HG02938 (cell line): ENCODE data around the gene KRTAP10-1.

Source experiments
- ATAC-seq: cut with Tn5 transposase; IDR thresholded peaks from one replicate; pipeline ENCODE4 v1.9.1; 2021; ENCODE audit warnings: mild to moderate bottlenecking, moderate library complexity; ENCODE audit not compliant: unreplicated experiment

The KRTAP10-1 gene

DNA sequence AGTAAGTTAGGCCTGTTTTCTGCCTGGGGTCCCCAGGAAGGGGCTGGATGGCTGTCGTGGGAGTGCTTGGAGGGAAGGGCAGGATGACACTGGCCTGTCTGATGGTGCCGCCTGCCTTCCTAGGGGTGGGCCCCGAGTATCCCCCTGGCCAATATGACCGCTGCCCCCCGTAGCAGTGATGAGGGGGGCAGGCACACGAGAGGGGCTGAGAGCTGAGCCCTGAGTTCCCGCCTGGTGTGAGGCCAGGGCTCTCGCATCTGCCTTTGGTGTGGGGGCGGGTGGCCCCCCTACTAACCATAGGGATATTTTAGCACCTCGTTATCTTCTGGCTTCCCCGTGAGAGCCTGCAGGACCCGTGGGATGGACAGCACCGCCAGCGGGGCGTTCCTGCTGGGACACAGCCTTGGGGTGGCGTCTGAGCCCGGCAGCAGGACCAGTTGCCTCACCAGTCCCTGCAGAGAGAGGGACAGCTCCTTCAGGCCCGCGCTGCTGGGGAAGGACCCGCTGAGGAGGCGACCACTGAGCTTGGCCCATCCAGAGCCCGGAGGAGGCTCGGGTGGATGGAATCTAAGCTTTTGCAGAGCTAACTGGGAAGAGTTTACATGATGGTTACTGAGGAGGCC is 10.4 kb downstream of the KRTAP10-1 start:
- no peak for ATAC-seq

DNA sequence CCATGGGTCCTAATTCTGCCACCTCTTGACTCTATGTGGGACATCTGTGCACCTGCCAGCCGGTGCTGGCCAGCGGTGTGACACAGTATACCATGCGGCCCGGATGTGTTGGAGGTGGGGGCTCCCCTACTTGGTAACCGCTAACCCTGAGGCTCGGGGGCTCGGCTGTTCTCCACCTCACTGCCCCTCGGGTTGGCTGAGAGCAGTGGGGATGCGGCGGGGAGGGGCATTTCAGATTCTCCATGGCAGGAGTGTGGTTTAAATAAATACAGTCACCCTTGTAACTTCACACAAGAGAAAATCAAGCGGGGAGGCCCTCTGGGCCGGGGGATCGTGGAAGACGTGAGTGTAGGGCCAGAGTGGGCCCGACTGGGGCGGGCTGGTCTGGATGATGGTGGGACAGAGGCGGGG is 11.0 kb downstream of the KRTAP10-1 start:
- no peak for ATAC-seq

DNA sequence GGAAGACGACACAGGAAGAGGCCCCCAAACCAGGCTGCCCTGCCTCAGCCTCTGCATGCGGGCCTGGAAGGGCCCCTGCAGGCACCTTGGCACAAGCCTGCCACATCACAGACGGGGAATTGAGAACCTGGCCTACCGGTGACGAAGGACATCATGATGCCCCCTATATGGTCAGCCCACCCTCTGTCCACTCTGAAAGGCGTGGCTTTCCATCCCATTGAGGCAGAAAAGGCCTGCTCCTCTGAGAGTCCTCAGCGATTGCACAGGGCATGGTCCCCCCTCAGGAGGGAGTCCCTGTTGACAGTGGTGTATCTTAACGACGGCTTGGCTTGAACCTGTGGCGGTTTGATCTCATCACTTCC is 11.4 kb downstream of the KRTAP10-1 start:
- no peak for ATAC-seq

GRCh38 chr21:44527983-44528633 is 11.9 kb downstream of the KRTAP10-1 start:
- no peak for ATAC-seq

GRCh38 chr21:44527156-44527982 is 12.6 kb downstream of the KRTAP10-1 start:
- ATAC-seq = no peak

DNA sequence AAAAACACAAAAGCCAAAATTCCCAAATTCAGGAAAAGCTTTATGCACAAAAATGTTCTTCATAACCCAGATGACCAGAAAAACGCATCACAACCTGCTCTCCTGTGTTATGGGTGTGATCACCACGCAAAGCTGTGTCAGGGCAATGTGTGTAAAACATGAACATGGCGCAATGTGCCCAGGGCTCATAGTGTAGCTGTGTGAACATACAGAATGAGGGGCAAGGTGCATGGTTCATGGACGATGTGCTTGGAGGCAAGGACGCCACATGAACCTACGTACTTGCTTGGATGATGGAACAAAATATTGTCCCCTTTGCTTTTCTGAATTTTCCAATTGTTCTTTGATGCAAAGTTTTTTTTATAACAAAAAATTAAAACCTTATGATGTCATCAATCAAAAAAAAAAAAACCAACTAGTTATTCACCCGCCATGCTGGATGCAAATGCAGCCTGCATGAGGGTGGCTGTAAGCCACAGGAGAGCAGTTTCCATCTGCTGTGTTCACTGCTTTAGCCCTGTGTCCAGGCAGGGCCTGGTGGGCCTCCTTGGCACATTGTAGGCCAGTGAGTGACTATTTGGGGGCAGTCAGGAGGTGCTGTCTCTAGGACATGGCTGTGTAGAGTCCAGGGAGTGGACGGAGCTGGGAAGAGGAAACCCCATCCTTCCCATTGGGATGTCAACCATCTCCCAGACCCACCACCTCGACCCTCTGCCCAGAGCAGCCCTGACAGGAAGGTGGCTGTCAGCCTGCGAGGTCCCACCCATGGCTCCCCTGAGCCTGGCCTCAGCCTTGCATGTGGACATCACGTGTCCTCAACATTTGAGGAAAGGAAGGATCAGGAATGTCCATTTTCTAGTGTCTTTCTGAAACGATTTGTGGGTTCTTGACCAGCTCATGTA is 13.6 kb downstream of the KRTAP10-1 start:
- ATAC-seq = no peak

DNA sequence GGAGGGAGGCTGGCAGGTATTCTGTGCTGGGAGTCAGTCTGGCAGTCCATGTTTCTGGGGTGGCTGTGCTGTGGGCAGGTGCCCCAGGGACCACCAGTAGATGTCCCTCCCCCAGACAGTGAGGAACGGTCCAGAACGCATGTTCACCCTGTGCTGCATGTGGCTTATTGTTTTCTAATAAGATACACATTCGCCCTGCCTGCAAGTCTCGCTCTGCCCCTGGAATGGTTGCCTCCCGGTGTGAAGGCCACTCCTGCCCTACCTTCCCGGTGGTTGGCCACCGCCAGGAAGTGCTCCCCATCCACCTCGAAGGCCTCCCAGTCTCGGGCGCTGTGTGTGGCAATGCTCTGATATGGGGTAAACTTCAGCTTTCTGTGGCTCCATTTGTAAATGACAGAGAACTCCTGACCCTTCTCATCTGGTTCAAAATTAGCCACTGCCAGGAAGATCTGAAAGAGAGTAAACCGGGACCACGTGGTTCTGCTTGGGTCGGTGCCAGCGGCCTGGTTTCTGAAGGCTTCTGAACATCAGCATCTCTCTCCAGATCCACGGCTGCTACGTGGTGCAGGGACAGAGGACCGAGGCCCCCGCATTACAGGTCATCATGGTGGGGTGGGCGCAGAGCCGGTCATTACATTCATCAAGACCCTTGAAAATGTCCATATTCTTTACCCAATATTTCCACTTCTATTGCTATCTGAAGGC is 14.5 kb downstream of the KRTAP10-1 start:
- no peak for ATAC-seq

DNA sequence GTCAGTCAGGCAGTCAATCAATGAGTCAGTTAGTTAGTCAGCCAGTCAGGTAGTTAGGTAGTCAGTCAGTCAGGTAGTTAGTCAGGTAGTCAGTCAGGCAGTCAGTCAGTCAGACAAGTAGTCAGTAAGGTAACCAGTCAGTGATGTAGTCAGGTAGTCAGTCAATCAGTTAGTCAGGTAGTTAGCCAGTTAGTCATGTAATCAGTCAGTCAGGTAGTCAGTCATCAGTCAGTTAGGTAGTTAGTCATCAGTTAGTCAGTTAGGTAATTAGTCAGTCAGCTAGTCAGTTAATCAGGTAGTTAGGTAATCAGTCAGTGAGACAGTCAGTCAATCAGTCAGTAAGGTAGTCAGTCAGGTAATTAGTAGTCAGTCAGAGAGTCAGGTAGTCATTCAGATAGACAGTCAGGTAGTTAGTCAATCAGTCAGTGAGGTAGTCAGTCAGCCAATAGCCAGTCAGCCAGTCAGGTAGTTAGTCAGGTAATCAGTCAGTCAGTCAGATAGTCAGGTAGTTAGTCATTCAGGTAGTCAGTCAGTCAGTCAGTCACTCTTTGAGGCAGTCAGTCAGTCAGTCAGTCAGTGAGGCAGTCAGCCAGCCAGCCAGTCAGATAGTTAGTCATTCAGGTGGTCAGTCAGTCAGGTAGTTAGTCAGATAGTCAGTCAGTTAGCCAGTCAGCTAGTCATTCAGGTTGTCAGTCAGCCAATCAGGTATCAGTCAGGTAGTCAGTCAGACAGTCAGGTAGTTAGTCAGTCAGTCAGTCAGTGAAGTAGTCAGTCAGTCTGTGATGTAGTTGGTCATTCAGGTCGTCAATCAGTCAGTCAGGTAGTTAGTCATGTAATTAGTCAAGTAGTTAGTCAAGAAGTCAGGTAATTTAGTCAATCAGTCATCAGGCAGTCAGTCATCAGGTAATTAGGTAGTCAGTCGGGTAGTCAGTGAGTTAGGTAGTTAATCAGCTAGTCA is 15.3 kb downstream of the KRTAP10-1 start:
- ATAC-seq = no peak

DNA sequence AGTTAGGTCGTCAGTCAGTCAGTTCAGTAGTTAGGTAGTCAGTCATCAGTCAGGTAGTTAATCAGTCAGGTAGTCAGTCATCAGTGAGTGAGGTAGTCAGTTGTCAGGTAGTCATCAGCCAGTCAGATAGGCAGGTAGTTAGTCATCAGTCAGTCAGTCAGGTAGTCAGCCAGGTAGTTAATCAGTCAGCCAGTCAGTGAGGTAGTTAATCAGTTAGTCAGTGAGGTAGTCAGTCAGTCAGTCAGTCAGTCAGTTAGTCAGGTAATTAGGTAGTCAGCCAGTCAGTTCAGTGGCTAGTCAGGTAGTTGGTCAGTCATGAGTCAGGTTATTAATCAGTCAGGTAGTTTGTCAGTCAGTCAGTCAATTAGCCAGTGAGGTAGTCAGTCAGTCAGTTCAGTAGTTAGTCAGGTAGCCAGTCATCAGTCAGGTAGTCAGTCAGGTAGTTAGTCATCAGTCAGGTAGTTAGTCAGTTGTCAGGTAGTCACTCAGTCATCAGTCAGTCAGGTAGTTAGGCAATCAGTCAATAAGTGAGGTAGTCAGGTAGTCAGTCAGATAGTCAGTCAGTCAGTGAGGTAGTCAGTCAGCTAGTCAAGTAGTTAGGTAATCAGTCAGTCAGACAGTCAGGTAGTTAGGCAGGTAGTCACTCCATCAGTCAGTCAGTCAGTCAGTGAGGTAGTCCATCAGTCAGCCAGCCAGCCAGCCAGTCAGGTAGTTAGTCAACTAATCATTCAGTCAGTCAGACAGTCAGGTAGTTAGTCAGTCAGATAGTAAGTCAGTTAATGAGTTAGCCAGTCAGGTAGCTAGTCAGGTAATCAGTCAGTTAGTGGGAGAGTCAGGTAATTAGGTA is 16.2 kb downstream of the KRTAP10-1 start:
- ATAC-seq = no peak

DNA sequence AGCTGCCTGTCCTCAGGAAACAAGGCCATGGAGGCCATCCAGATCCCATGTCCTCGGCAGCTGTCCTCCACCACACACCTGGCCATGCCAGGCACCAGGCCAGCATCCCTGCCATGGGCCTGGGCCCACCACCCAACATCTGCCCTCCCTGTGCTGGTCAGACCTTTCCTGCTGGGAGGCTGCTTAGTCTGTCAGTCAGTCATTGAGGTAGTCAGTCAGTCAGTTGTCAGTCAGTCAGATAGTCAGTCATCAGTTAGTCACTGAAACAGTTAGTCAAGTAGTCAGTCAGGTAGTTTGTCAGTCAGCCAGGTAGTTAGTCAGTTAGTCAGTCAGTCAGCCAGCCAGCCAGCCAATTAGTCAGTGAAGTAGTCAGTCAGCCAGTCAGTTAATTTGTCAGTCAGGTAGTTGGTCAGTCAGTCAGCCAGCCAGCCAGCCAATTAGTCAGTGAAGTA is 17.2 kb downstream of the KRTAP10-1 start:
- ATAC-seq = no peak

- no peak for ATAC-seq
Measured at GRCh38 chr21:44521928-44522752, 17.9 kb downstream of the KRTAP10-1 start.

DNA sequence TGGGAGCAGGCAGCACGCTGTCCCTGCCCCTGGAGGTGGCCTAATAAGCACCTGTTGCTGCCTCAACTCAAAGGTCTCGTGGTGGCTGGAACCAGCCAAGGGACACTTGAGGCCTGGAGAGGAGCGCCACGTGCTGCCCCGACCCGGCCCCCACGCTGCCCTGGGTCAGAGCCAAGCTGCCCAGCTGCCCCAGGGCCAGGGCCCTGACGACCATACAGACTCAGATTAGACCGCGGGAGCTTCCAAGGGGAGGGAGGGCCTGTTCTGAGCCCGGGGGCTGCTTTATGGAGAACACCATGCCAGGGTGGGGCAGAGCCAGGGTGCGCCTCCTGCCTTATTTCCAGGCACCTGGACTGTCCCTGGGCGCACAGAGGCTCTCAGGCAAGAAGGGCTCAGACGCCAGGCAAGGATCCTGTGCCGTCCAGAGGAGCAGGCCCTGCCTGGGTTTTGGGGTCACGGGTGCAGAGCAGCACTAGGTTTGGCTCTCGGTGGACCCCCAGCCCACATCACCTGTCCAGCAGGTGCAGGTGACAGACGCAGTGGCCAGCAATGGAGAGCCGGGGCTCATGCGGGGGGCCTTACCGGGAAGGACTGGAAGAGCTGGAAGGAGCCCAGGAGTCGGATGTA is 18.6 kb downstream of the KRTAP10-1 start:
- ATAC-seq = no peak

DNA sequence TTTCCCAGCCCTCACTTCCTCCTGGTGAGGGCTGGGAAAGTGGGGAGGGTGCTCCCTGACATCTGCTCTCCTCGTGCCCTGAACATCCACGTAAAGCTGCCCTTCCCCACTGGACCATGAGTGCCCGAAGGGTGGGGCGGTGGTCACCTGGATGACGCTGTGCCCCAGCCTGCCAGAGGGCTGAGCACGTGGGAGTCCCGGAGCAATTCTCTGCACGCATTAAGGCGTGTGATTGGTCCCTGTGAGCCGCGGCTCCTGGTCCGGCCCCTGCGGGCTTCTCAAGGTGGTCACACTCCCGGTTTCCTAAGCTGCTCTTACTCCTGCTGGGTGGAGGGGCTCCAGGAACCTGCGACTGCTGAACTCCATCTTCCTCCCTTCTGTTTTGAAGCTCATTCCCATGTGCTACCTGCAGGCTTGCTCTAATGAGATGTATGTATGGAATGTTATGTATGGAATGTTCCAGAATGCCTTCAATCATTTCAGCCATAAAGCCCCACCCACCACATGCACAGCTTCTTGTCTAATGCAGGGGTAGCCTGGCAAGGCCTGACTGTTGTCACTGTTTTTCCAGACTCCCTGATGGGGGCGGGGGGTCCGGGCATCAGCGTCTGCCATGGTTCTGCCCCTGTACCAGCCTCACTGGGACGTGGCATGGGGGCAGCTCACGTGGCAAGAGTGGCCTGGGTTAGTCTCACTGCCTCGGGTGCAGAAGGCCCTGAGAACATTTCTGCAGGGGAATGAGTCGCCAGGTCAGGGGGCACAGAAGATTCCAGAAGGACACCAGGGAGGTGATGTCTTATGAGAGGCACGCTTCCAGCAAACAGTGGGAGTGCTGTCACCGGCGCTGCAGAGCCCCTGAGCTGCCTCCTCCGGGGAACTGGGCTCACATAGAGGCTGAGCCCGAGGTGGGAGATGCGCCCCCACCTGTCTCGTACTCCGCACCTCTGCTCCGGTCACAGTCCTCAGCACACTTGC is 19.4 kb downstream of the KRTAP10-1 start:
- ATAC-seq = no peak

DNA sequence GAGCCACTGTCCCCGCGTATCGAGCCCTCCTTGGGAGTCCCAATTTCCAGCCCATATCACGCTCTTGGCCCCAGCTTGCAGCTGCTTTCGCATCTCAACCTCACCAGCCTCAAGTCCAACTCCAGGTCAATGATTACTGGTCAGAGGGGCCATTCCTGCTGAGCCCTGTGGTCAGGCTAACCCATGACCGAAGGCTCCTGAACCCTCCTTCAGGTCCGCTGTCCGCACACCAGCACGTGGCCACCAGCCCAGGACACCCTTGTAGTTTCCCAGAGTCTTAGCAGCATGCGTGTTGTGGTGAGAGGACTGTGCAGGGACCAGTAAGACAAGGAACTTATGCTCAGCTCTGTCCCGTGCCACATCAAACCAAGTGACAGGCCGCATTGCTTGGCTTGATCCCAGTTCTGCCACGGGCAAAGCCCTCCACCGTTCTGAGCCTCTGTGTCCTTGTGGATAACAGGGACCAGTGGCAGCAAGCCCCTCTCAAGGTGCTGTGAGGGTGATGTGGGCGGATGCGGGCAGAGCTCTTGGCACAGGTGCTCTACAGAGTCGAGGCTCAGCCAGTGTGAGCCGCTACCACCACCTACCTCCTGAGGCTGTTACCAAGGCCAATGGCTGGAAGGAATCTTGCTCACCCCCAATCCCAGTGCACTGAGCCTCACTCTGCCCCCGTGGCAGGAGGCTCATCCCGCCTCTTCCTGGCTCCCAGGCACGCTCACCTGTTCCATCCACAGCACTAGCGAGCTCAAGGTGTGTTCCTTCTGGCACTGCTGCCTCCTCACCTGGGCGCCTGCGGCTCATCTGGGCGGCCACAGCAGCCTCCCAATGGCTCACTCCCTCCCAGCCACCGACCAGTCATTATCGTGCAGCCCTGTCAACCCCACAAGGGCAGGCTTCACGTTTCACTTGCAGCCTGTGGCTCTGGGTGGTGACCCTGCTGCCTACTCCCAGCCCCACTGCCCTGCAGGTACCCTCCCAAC is 20.4 kb downstream of the KRTAP10-1 start:
- no peak for ATAC-seq

GRCh38 chr21:44518686-44519085 is 21.3 kb downstream of the KRTAP10-1 start:
- no peak for ATAC-seq
